ENCODE results near the gene ADAMTSL4. TPM values are rescaled to one million over a fixed set of nuclear protein-coding genes. Genes with fewer than 3 reads are reported as not detected.

Gene ADAMTSL4
- total RNA-seq, 1 experiment from 2014 or later: not detected

DNA sequence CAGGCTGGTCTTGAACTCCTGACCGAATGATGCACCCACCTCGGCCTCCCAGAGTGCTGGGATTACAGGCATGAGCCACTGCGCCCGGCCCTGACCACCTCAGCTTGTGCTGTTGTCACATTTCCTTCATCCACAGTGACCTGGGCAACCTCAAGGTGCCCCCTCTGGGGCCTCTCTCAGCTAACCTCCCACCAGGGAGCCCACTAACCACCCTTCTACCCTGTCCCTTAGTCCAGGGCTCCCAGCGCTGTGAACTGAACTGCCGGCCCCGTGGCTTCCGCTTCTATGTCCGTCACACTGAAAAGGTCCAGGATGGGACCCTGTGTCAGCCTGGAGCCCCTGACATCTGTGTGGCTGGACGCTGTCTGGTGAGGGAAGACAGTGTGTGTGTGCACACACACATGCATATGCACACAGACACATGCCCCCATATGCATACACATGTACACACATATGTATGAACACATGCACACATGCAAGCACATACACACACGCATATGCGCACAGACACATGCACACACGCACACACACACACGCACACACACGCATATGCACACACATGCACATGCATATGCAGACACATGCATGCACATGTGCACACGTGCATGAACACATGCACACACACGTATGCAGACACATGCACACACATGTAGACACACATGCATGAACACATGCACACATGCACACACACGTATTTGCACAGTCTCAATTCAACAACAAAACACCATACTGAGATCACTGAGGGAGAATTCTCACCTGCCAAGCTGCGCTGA is 6.2 kb downstream of the ADAMTSL4 start:
- Histone ChIP-seq H3K4me1 (ENCODE audit: insufficient read depth, low read length, poor library complexity, severe bottlenecking) (peaks cover 10% of the 10 kb centered on the region), H3K27me3 (replicated peaks; ENCODE audit: insufficient read depth, low read depth, low read length, poor library complexity) (no peaks in the 10 kb centered on the region), H3K36me3 (ENCODE audit: insufficient read depth, low read length, poor library complexity, severe bottlenecking) (no peaks in the 10 kb centered on the region), H3K4me3 (ENCODE audit: low read depth, low read length, poor library complexity, severe bottlenecking) (no peak overlapping the region), H3K27ac (ENCODE audit: low read depth, low read length, poor library complexity, severe bottlenecking) (no peak overlapping the region), H3K9me3 (ENCODE audit: low read depth, low read length, poor library complexity, severe bottlenecking) (no peaks in the 10 kb centered on the region)
- POLR2A ChIA-PET (ENCODE audit: low non-redundant PET): no interaction called here
- no peak for DNase-seq (ENCODE audit: low spot score)
- TF ChIP-seq, protein P1, sequence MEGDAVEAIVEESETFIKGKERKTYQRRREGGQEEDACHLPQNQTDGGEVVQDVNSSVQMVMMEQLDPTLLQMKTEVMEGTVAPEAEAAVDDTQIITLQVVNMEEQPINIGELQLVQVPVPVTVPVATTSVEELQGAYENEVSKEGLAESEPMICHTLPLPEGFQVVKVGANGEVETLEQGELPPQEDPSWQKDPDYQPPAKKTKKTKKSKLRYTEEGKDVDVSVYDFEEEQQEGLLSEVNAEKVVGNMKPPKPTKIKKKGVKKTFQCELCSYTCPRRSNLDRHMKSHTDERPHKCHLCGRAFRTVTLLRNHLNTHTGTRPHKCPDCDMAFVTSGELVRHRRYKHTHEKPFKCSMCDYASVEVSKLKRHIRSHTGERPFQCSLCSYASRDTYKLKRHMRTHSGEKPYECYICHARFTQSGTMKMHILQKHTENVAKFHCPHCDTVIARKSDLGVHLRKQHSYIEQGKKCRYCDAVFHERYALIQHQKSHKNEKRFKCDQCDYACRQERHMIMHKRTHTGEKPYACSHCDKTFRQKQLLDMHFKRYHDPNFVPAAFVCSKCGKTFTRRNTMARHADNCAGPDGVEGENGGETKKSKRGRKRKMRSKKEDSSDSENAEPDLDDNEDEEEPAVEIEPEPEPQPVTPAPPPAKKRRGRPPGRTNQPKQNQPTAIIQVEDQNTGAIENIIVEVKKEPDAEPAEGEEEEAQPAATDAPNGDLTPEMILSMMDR (conservative IDR thresholded peaks at IDR 0.05; ENCODE audit: low read depth, low read length): no peak
- no peak for TF ChIP-seq EZH2 (IDR thresholded peaks at IDR 0.05; ENCODE audit: borderline replicate concordance, low read depth, low read length, poor library complexity, severe bottlenecking)
- CTCF ChIA-PET: no interaction called here
- no TSS peak for BruUV-seq (replicated peaks)
- intact Hi-C loops (cut with micrococcal nuclease; ENCODE audit: unreplicated experiment): no loop called here

DNA sequence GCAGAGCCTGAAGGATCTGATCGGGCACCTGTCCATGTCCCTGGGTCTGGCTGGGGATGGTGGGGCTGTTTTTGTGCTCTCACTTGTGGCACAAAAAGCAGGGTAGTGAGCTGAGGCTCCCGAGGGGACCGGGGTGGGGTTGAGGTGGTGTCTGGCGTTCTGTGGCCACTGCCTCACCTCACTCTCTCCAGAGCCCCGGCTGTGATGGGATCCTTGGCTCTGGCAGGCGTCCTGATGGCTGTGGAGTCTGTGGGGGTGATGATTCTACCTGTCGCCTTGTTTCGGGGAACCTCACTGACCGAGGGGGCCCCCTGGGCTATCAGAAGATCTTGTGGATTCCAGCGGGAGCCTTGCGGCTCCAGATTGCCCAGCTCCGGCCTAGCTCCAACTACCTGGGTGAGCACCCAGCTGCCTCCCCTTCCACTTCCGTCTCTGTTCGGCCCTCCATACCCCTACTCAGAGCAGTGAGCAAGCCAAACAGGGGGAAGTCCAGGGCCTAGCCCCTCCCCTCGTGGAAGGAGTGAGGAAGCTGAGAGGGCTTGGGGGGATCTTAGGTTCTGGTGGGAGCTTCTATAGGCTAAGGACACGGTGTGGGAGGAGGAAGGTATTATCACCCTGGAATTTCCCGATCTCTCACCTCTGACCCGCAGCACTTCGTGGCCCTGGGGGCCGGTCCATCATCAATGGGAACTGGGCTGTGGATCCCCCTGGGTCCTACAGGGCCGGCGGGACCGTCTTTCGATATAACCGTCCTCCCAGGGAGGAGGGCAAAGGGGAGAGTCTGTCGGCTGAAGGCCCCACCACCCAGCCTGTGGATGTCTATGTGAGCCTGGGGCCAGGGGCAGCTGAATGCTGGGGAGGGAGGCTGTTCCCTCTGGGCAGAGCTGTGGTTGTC is 7.0 kb downstream of the ADAMTSL4 start:
- POLR2A ChIA-PET (ENCODE audit: low non-redundant PET): no interaction called here
- intact Hi-C loops (cut with micrococcal nuclease; ENCODE audit: unreplicated experiment): no loop called here
- no peaks in the 10 kb centered on the region for H3K27me3 ChIP-seq (replicated peaks; ENCODE audit: insufficient read depth, low read depth, low read length, poor library complexity)
- H3K4me1 ChIP-seq (ENCODE audit: insufficient read depth, low read length, poor library complexity, severe bottlenecking): peaks cover 10% of the 10 kb centered on the region
- no peaks in the 10 kb centered on the region for H3K36me3 ChIP-seq (ENCODE audit: insufficient read depth, low read length, poor library complexity, severe bottlenecking)
- no TSS peak for BruUV-seq (replicated peaks)
- CTCF ChIA-PET: no interaction called here
- H3K27ac ChIP-seq (ENCODE audit: low read depth, low read length, poor library complexity, severe bottlenecking): no peak overlapping the region
- H3K9me3 ChIP-seq (ENCODE audit: low read depth, low read length, poor library complexity, severe bottlenecking): no peaks in the 10 kb centered on the region
- no peak for DNase-seq (ENCODE audit: low spot score)
- no peak for TF ChIP-seq EZH2 (IDR thresholded peaks at IDR 0.05; ENCODE audit: borderline replicate concordance, low read depth, low read length, poor library complexity, severe bottlenecking)
- TF ChIP-seq, protein P1 (conservative IDR thresholded peaks at IDR 0.05; ENCODE audit: low read depth, low read length): no peak
- H3K4me3 ChIP-seq (ENCODE audit: low read depth, low read length, poor library complexity, severe bottlenecking): no peak overlapping the region

DNA sequence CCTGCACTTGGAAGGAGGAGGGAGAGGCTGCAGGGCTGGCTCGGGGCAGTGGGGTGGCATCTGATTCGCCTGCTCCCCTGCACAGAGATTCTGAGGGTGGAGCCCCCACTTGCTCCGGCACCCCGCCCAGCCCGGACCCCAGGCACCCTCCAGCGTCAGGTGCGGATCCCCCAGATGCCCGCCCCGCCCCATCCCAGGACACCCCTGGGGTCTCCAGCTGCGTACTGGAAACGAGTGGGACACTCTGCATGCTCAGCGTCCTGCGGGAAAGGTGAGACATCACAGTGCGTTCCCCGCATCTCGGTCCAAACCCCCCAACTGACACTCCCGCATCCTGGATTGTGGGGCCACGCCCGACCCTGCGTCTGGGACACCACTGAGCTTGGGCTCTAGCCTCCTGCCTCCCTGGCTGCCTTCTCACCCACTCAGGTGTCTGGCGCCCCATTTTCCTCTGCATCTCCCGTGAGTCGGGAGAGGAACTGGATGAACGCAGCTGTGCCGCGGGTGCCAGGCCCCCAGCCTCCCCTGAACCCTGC is 7.9 kb downstream of the ADAMTSL4 start:
- DNase-seq (ENCODE audit: low spot score): no peak
- ChIA-PET CTCF (no interaction called here), POLR2A (ENCODE audit: low non-redundant PET) (no interaction called here)
- BruUV-seq (replicated peaks): no TSS peak
- H3K36me3 ChIP-seq (ENCODE audit: insufficient read depth, low read length, poor library complexity, severe bottlenecking): no peaks in the 10 kb centered on the region
- H3K4me3 ChIP-seq (ENCODE audit: low read depth, low read length, poor library complexity, severe bottlenecking): no peak overlapping the region
- peaks cover 14% of the 10 kb centered on the region for H3K4me1 ChIP-seq (ENCODE audit: insufficient read depth, low read length, poor library complexity, severe bottlenecking)
- H3K27ac ChIP-seq (ENCODE audit: low read depth, low read length, poor library complexity, severe bottlenecking): no peak overlapping the region
- no peaks in the 10 kb centered on the region for H3K27me3 ChIP-seq (replicated peaks; ENCODE audit: insufficient read depth, low read depth, low read length, poor library complexity)
- TF ChIP-seq, protein P1 (conservative IDR thresholded peaks at IDR 0.05; ENCODE audit: low read depth, low read length): no peak
- TF ChIP-seq EZH2 (IDR thresholded peaks at IDR 0.05; ENCODE audit: borderline replicate concordance, low read depth, low read length, poor library complexity, severe bottlenecking): no peak
- intact Hi-C loops (cut with micrococcal nuclease; ENCODE audit: unreplicated experiment): no loop called here
- H3K9me3 ChIP-seq (ENCODE audit: low read depth, low read length, poor library complexity, severe bottlenecking): no peaks in the 10 kb centered on the region

Data from A673 (cell line).